GM12878 (cell line): ENCODE measurements around the gene SLCO1A2. TPM values are rescaled to one million over a fixed set of nuclear protein-coding genes. Genes with fewer than 3 reads are reported as not detected.

ENCODE experiments used
- ATAC-seq: fragments of 200-7000 bp; cut with Tn5 transposase; 3 replicates; pipeline ENCODE4 v1.9.1; 2020; ENCODE audit warnings: mild to moderate bottlenecking, moderate library complexity
- BruUV-seq: library from RNA; stranded (reverse); fragments of 400-500 nt; replicated peaks from 2 replicates; lab custom pipeline; 2021; lab: Mats Ljungman, UMichigan
- CTCF ChIA-PET: fragments of 300-600 bp; sonication (Branson Sonifier 250); formaldehyde crosslinking; extraction: SDS; loops from one replicate; lab custom pipeline; 2021; ENCODE audit warnings: inconsistent platforms; lab: Yijun Ruan, JAX
- POLR2A ChIA-PET: fragments of 350-600 bp; formaldehyde crosslinking; extraction: SDS; loops from one replicate; lab custom pipeline; 2021; ENCODE audit warnings: inconsistent platforms; lab: Charles Lee
- RAD21 ChIA-PET: fragments of 300-600 bp; sonication (Branson Sonifier 250); formaldehyde crosslinking; loops from one replicate; lab custom pipeline; 2023; ENCODE audit warnings: antibody characterized with exemption; ENCODE audit not compliant: unreplicated experiment; lab: Charles Lee
- SMC1A ChIA-PET: fragments of 300-600 bp; sonication (Branson Sonifier 250); formaldehyde crosslinking; loops from one replicate; lab custom pipeline; 2023; ENCODE audit not compliant: unreplicated experiment, uncharacterized antibody; lab: Charles Lee
- DNase-seq: peaks from one replicate; pipeline ENCODE4 v3.0.0-alpha.2; 2011; ENCODE audit warnings: low read depth, low spot score
- FAIRE-seq: peaks from 3 replicates; lab custom pipeline; 2011; peaks lifted over from hg19 to GRCh38; lab: Jason Lieb, UNC
- H2AFZ ChIP-seq: 2 replicates; pipeline ENCODE4 v1.6.0; 2011; ENCODE audit warnings: low read depth, low read length, control low read depth; ENCODE audit not compliant: control insufficient read depth
- H3K27ac ChIP-seq: 2 replicates; pipeline ENCODE4 v1.5.1; 2011; ENCODE audit warnings: control low read depth; ENCODE audit not compliant: control insufficient read depth, insufficient read depth
- H3K27me3 ChIP-seq, 2 experiments: replicated peaks in 1 of 2; 2 replicates each; pipeline versions ENCODE4 v1.6.0 to v1.6.1; 2011; ENCODE audit warnings: low read length in 1 of 2; ENCODE audit not compliant: control insufficient read depth in 2 of 2, insufficient read depth in 2 of 2
- H3K36me3 ChIP-seq, 2 experiments: 2 replicates each; pipeline ENCODE4 v1.5.1; 2011; ENCODE audit warnings: low read length in 1 of 2; ENCODE audit not compliant: control insufficient read depth in 2 of 2, insufficient read depth in 2 of 2
- H3K4me1 ChIP-seq: 2 replicates; pipeline ENCODE4 v1.6.1; 2011; ENCODE audit warnings: mild to moderate bottlenecking, low read length, moderate library complexity, mixed read lengths; ENCODE audit not compliant: control insufficient read depth, insufficient read depth
- H3K4me2 ChIP-seq: 2 replicates; pipeline ENCODE4 v1.6.0; 2011; ENCODE audit warnings: control low read depth; ENCODE audit not compliant: control insufficient read depth, insufficient read depth
- H3K4me3 ChIP-seq: fragments of 200-600 bp; sonication (generic); 2 replicates; pipeline ENCODE4 v1.5.1; 2016
- H3K79me2 ChIP-seq: 2 replicates; pipeline ENCODE4 v1.6.0; 2011; ENCODE audit warnings: low read length; ENCODE audit not compliant: control insufficient read depth, insufficient read depth
- H3K9ac ChIP-seq: 2 replicates; pipeline ENCODE4 v1.8.0; 2011; ENCODE audit warnings: low read length, control low read depth, mixed read lengths; ENCODE audit not compliant: control insufficient read depth, insufficient read depth
- H3K9me3 ChIP-seq: replicated peaks from 3 replicates; pipeline ENCODE4 v1.5.1; 2011; ENCODE audit warnings: mild to moderate bottlenecking, low read length; ENCODE audit not compliant: control insufficient read depth, insufficient read depth
- H4K20me1 ChIP-seq: 2 replicates; pipeline ENCODE4 v1.6.0; 2011; ENCODE audit not compliant: control insufficient read depth, insufficient read depth
- BCL11A ChIP-seq: IDR thresholded peaks from 2 replicates; pipeline ENCODE4 v1.6.1; 2011; ENCODE audit warnings: low read depth, low read length
- CEBPB ChIP-seq, 2 experiments: fragments of 150-350 bp in 1 of 2; IDR thresholded peaks; 2 replicates each; pipeline ENCODE4 v1.6.1; 2012 to 2014; ENCODE audit warnings: low read depth in 2 of 2, low read length in 2 of 2, borderline replicate concordance in 1 of 2, inconsistent platforms in 1 of 2
- FOS ChIP-seq: IDR thresholded peaks from 3 replicates; pipeline ENCODE4 v1.6.1; 2011; ENCODE audit warnings: borderline replicate concordance; ENCODE audit not compliant: insufficient read length; ENCODE audit errors: extremely low read depth
- NR2F1 ChIP-seq: fragments of 450-650 bp; conservative IDR thresholded peaks from 2 replicates; pipeline ENCODE4 v1.6.1; 2017; ENCODE audit warnings: mild to moderate bottlenecking
- RAD21 ChIP-seq: IDR thresholded peaks from 2 replicates; pipeline ENCODE4 v1.6.1; 2011; ENCODE audit warnings: mild to moderate bottlenecking, low read depth, low read length, moderate library complexity; ENCODE audit not compliant: insufficient read depth
- RELA ChIP-seq: fragments of 450-650 bp; IDR thresholded peaks from 2 replicates; pipeline ENCODE4 v1.8.0; 2014; ENCODE audit warnings: borderline replicate concordance; ENCODE audit not compliant: partially characterized antibody
- TCF3 ChIP-seq: IDR thresholded peaks from 2 replicates; pipeline ENCODE4 v1.6.1; 2012; ENCODE audit warnings: low read depth, mild to moderate bottlenecking, low read length, borderline replicate concordance; ENCODE audit not compliant: insufficient read depth
- ZBTB11 ChIP-seq: fragments of 450-650 bp; formaldehyde crosslinking; IDR thresholded peaks from 2 replicates; pipeline ENCODE4 v1.5.0; 2022; ENCODE audit warnings: mild to moderate bottlenecking, missing genetic modification characterization
- ZNF274 ChIP-seq: IDR thresholded peaks from one replicate; pipeline ENCODE4 v1.8.0; 2011; ENCODE audit not compliant: insufficient read length, insufficient read depth
- WGBS: methylation state at CpG from one replicate; pipeline ENCODE4 v1.1.6; 2016; ENCODE audit warnings: low lambda C conversion rate; ENCODE audit not compliant: insufficient replicate concordance, insufficient coverage; ENCODE audit errors: missing lambda C conversion rate; 5-methylcytosine and 5-hydroxymethylcytosine counted together
- in situ Hi-C: fragments of 300-500 bp; cut with MboI; formaldehyde crosslinking; loops from 9 replicates; pipeline ENCODE4 v1.14.3; 2018; ENCODE audit warnings: mixed read lengths
- intact Hi-C: fragments of 100-400 bp; cut with micrococcal nuclease; formaldehyde crosslinking; loops from one replicate; pipeline ENCODE4 v1.14.2; 2022; ENCODE audit not compliant: unreplicated experiment
- polyA plus RNA-seq, 11 experiments: library from polyadenylated mRNA; depleted of rRNA in 4 of 11; unstranded in 6 of 11; stranded (reverse) in 5 of 11; fragments of >200 nt; fragmentation: Nextera tagmentation in 4 of 11; fragmentation: Illumina TruSeq in 1 of 11; extraction: Ambion mirVana in 4 of 11; extraction: Trizol in 1 of 11; gene quantifications; 1 replicate in 1 of 11; 2 replicates in 10 of 11; pipeline versions ENCODE4 v1.2.1 to v1.2.3, GENCODE V29; 2011 to 2016; ENCODE audit warnings: inconsistent platforms in 2 of 11, missing spikeins in 2 of 11, low read depth in 1 of 11
- total RNA-seq, 4 experiments: library from RNA; depleted of rRNA in 3 of 4; stranded (reverse); fragments of >200 nt in 3 of 4; fragmentation: Illumina TruSeq in 1 of 4; extraction: Trizol in 1 of 4; gene quantifications; 2 replicates each; pipeline versions ENCODE4 v1.2.1 to v1.2.3, GENCODE V29; 2013 to 2021
- TF ChIP-seq, protein P1 (sequence below): IDR thresholded peaks from 2 replicates; pipeline ENCODE4 v1.6.1; 2012; ENCODE audit warnings: improper control_type of control experiment, low read depth, low read length; ENCODE audit not compliant: insufficient replicate concordance
- TF ChIP-seq, protein P2 (sequence below): fragments of 150-350 bp; IDR thresholded peaks from 2 replicates; pipeline ENCODE4 v1.6.1; 2016; ENCODE audit warnings: low read depth, low read length

The SLCO1A2 gene
- total and polyA plus RNA-seq, 10 of the 15 experiments (the other 5 are each of a cell fraction or from before 2014, with no cell fraction given): not detected

DNA sequence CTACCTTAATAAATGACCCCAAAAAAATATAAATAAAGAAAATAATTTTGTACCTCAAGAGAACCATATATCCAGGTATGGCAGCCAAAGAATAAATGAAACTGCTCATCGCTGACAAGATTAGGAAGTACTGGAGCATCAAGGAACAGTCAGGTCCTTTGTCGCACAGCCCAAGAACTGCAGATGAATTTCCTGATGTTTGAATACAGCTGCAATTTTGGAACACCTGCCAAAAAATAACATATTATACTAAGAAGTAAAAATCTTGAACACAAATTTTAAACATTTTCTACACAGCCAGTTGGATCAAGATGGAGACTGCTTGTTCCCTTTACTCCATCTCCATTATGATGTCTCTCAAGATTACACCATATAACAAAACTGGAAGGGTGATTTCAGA lies 42.6 kb downstream of the SLCO1A2 start:
- no peaks in the 10 kb centered on the region for H4K20me1 ChIP-seq
- H3K9ac ChIP-seq: no peak overlapping the region
- in situ Hi-C loops: no loop called here
- RAD21 ChIA-PET: no interaction called here
- H3K27ac ChIP-seq: no peak overlapping the region
- FAIRE-seq (no peak), DNase-seq (no peak), ATAC-seq (no peak)
- H3K4me1 ChIP-seq: no peaks in the 10 kb centered on the region
- CTCF ChIA-PET: interaction anchor here (0.8 kb wide), 1 partner anchor 9 kb away, joined by 3 read pairs; no protein-coding TSS in a partner anchor
- H3K9me3 ChIP-seq: no peaks in the 10 kb centered on the region
- H3K36me3 ChIP-seq: no peaks in the 10 kb centered on the region
- no peaks in the 10 kb centered on the region for H3K27me3 ChIP-seq
- H3K79me2 ChIP-seq: no peaks in the 10 kb centered on the region
- no TSS peak for BruUV-seq
- no peak overlapping the region for H2AFZ ChIP-seq
- SMC1A ChIA-PET: no interaction called here
- 98% methylated on average over 2 of the region's 2 CpGs for WGBS
- no peak overlapping the region for H3K4me2 ChIP-seq
- no peak overlapping the region for H3K4me3 ChIP-seq
- intact Hi-C loops: no loop called here
- POLR2A ChIA-PET: no interaction called here
- TF ChIP-seq TCF3: no peak
- no peak for TF ChIP-seq ZBTB11
- TF ChIP-seq, protein P1, sequence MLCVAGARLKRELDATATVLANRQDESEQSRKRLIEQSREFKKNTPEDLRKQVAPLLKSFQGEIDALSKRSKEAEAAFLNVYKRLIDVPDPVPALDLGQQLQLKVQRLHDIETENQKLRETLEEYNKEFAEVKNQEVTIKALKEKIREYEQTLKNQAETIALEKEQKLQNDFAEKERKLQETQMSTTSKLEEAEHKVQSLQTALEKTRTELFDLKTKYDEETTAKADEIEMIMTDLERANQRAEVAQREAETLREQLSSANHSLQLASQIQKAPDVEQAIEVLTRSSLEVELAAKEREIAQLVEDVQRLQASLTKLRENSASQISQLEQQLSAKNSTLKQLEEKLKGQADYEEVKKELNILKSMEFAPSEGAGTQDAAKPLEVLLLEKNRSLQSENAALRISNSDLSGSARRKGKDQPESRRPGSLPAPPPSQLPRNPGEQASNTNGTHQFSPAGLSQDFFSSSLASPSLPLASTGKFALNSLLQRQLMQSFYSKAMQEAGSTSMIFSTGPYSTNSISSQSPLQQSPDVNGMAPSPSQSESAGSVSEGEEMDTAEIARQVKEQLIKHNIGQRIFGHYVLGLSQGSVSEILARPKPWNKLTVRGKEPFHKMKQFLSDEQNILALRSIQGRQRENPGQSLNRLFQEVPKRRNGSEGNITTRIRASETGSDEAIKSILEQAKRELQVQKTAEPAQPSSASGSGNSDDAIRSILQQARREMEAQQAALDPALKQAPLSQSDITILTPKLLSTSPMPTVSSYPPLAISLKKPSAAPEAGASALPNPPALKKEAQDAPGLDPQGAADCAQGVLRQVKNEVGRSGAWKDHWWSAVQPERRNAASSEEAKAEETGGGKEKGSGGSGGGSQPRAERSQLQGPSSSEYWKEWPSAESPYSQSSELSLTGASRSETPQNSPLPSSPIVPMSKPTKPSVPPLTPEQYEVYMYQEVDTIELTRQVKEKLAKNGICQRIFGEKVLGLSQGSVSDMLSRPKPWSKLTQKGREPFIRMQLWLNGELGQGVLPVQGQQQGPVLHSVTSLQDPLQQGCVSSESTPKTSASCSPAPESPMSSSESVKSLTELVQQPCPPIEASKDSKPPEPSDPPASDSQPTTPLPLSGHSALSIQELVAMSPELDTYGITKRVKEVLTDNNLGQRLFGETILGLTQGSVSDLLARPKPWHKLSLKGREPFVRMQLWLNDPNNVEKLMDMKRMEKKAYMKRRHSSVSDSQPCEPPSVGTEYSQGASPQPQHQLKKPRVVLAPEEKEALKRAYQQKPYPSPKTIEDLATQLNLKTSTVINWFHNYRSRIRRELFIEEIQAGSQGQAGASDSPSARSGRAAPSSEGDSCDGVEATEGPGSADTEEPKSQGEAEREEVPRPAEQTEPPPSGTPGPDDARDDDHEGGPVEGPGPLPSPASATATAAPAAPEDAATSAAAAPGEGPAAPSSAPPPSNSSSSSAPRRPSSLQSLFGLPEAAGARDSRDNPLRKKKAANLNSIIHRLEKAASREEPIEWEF: no peak
- TF ChIP-seq ZNF274: no peak
- no peak for TF ChIP-seq FOS
- TF ChIP-seq RELA: no peak
- no peak for TF ChIP-seq BCL11A
- no peak for TF ChIP-seq RAD21
- no peak for TF ChIP-seq CEBPB (IDR thresholded peaks at IDR 0.05; ENCODE audit: borderline replicate concordance in 1 of 2, low read depth in 2 of 2, low read length in 2 of 2)
- TF ChIP-seq, protein P2, sequence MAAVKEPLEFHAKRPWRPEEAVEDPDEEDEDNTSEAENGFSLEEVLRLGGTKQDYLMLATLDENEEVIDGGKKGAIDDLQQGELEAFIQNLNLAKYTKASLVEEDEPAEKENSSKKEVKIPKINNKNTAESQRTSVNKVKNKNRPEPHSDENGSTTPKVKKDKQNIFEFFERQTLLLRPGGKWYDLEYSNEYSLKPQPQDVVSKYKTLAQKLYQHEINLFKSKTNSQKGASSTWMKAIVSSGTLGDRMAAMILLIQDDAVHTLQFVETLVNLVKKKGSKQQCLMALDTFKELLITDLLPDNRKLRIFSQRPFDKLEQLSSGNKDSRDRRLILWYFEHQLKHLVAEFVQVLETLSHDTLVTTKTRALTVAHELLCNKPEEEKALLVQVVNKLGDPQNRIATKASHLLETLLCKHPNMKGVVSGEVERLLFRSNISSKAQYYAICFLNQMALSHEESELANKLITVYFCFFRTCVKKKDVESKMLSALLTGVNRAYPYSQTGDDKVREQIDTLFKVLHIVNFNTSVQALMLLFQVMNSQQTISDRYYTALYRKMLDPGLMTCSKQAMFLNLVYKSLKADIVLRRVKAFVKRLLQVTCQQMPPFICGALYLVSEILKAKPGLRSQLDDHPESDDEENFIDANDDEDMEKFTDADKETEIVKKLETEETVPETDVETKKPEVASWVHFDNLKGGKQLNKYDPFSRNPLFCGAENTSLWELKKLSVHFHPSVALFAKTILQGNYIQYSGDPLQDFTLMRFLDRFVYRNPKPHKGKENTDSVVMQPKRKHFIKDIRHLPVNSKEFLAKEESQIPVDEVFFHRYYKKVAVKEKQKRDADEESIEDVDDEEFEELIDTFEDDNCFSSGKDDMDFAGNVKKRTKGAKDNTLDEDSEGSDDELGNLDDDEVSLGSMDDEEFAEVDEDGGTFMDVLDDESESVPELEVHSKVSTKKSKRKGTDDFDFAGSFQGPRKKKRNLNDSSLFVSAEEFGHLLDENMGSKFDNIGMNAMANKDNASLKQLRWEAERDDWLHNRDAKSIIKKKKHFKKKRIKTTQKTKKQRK: no peak
- TF ChIP-seq NR2F1: no peak
